Upper lobe of left lung (tissue), 6 donors: Measurements from ENCODE around the gene TRIM15. TPM values are rescaled to one million over a fixed set of nuclear protein-coding genes. Genes with fewer than 3 reads are reported as not detected.
"Not testable (repeated sequence)": the region's sequence is repeated elsewhere in the genome, so short reads cannot be mapped to it uniquely, and the experiment has no call there.

ENCODE experiments used
- ATAC-seq, 2 donors: fragments of 200-7000 bp; cut with Tn5 transposase; one replicate each; pipeline ENCODE4 v1.9.1; 2022; ENCODE audit warnings: mild to moderate bottlenecking in 2 of 2, moderate library complexity in 2 of 2; ENCODE audit not compliant: low FRiP score in 2 of 2
- DNase-seq, 2 donors: peaks; one replicate each; pipeline ENCODE4 v3.0.0-alpha.2; 2019 to 2020
- H3K27ac ChIP-seq, 4 donors: fragments of 200-600 bp; sonication (generic); one replicate each; pipeline ENCODE4 v1.5.1; 2016 to 2019
- H3K27me3 ChIP-seq, 4 donors: fragments of 200-600 bp; sonication (generic); one replicate each; pipeline ENCODE4 v1.5.1; 2017 to 2019
- H3K36me3 ChIP-seq, 4 donors: fragments of 200-600 bp; sonication (generic); one replicate each; pipeline ENCODE4 v1.5.1; 2016 to 2019
- H3K4me1 ChIP-seq, 4 donors: fragments of 200-600 bp; sonication (generic); one replicate each; pipeline ENCODE4 v1.5.1; 2018 to 2019
- H3K4me3 ChIP-seq, 4 donors: fragments of 200-600 bp; sonication (generic); one replicate each; pipeline ENCODE4 v1.5.1; 2017 to 2019; ENCODE audit warnings: mild to moderate bottlenecking in 2 of 4, moderate library complexity in 1 of 4
- H3K9me3 ChIP-seq, 4 donors: fragments of 200-600 bp; sonication (generic); one replicate each; pipeline ENCODE4 v1.5.1; 2018 to 2019
- EP300 ChIP-seq, 4 donors: sonication (generic); formaldehyde crosslinking; IDR thresholded peaks; one replicate each; pipeline ENCODE4 v1.5.1; 2017; ENCODE audit warnings: antibody characterized with exemption in 4 of 4, control low read depth in 2 of 4
- POLR2A ChIP-seq, 4 donors: fragments of 450-650 bp; IDR thresholded peaks; one replicate each; pipeline ENCODE4 v1.5.1; 2016 to 2017; ENCODE audit warnings: antibody characterized with exemption in 4 of 4, mild to moderate bottlenecking in 2 of 4
- POLR2AphosphoS5 ChIP-seq, 2 donors: sonication (generic); formaldehyde crosslinking; IDR thresholded peaks; one replicate each; pipeline ENCODE4 v1.5.1; 2017; ENCODE audit warnings: antibody characterized with exemption in 2 of 2
- WGBS, 2 donors: methylation state at CpG; one replicate each; pipeline ENCODE4 v1.1.5; 2017 to 2018; 5-methylcytosine and 5-hydroxymethylcytosine counted together
- total RNA-seq, 6 donors: library from RNA; depleted of rRNA in 4 of 6; stranded (reverse); fragments of >200 nt in 4 of 6; gene quantifications; one replicate each; pipeline versions ENCODE4 v1.1.0 to v1.2.1, GENCODE V29; 2016 to 2021
- TF ChIP-seq, protein P1 (sequence below), 6 experiments: fragments of 450-650 bp in 4 of 6; fragments of 200-600 bp in 2 of 6; sonication (generic) in 2 of 6; IDR thresholded peaks; one replicate each; pipeline ENCODE4 v1.5.1; 2016 to 2019; ENCODE audit warnings: antibody characterized with exemption in 6 of 6
- donor health status: DM: no; HTN: no; CAD: no; lungs with moderate emphysema.
- donor health status: DM: no; HTN: yes; CAD: no; lungs with severe emphysema.

The TRIM15 gene
- total RNA-seq, 6 donors from 2014 or later: 0.30 to 1.0 TPM; not detected in 4

DNA sequence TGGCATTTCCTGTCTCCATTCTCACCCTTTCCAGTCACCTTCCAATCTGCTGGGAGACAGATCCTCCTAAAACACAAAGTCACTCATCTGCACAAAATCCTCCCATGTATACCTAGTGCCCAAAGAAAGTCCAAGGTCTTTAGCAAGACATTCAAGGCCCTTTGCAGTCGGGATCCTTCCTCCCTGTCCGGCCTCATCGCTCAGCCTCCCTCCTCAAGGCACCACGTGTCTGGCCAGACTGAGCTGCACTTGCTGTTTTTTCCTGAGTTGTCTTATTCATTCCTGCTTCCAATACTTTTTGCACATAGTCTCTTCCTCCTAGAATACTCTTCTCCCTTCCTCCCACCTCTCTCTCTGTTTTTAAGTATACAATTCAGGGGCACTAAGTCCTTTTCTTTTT lies 1.4 kb downstream of the TRIM15 start:
- TF ChIP-seq, protein P1, sequence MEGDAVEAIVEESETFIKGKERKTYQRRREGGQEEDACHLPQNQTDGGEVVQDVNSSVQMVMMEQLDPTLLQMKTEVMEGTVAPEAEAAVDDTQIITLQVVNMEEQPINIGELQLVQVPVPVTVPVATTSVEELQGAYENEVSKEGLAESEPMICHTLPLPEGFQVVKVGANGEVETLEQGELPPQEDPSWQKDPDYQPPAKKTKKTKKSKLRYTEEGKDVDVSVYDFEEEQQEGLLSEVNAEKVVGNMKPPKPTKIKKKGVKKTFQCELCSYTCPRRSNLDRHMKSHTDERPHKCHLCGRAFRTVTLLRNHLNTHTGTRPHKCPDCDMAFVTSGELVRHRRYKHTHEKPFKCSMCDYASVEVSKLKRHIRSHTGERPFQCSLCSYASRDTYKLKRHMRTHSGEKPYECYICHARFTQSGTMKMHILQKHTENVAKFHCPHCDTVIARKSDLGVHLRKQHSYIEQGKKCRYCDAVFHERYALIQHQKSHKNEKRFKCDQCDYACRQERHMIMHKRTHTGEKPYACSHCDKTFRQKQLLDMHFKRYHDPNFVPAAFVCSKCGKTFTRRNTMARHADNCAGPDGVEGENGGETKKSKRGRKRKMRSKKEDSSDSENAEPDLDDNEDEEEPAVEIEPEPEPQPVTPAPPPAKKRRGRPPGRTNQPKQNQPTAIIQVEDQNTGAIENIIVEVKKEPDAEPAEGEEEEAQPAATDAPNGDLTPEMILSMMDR (IDR thresholded peaks at IDR 0.05): no peak
- TF ChIP-seq EP300 (IDR thresholded peaks at IDR 0.05) (no peak), POLR2AphosphoS5 (IDR thresholded peaks at IDR 0.05) (no peak), POLR2A (IDR thresholded peaks at IDR 0.05) (no peak)
- 82 to 90% methylated on average over 4 of the region's 4 CpGs for WGBS, 2 donors
- Histone ChIP-seq H3K27ac (no peak overlapping the region), H3K27me3 (no peaks in the 10 kb centered on the region), H3K4me1 (peaks cover 0 to 2% (median 0%) of the 10 kb centered on the region in 4 donors), H3K9me3 (no peaks in the 10 kb centered on the region), H3K4me3 (no peak overlapping the region), H3K36me3 (no peaks in the 10 kb centered on the region)
- ATAC-seq (no peak), DNase-seq (no peak)

DNA sequence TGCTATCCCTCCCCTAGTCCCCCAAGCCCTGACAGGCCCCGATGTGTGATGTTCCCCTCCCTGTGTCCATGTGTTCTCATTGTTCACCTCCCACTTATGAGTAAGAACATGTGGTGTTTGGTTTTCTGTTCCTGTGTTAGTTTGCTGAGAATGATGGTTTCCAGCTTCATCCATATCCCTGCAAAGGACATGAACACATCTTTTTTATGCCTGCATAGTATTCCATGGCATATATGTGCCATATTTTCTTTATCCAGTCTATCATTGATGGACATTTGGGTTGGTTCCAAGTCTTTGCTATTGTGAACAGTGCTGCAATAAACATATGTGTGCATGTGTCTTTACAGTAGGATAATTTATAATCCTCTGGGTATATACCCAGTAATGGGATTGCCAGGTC lies 1.9 kb downstream of the TRIM15 start:
- not testable (repeated sequence) for H3K36me3 ChIP-seq, DNase-seq, H3K27me3 ChIP-seq, H3K27ac ChIP-seq, ATAC-seq, H3K4me3 ChIP-seq, H3K9me3 ChIP-seq, H3K4me1 ChIP-seq
- 92 to 96% methylated on average over 1 of the region's 1 CpG for WGBS, 2 donors

DNA sequence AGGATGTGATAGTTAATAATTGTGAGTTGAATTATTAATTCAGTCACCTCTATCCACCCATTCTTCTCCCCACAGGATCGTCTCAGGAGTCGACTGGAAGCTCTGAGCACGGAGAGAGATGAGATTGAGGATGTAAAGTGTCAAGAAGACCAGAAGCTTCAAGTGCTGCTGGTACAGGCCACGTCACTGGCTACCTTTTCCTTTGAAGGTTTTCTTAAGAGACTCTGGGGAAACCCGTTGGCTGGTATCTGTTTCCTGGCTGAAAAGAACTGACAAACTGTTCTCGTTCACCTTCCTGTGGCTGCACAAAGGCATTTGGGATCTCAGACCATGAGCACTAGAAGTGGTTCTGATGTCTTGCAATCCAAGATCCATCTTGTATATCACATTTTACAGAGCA lies 3.8 kb downstream of the TRIM15 start:
- TF ChIP-seq EP300 (IDR thresholded peaks at IDR 0.05) (no peak), POLR2A (IDR thresholded peaks at IDR 0.05) (no peak), POLR2AphosphoS5 (IDR thresholded peaks at IDR 0.05) (no peak)
- TF ChIP-seq, protein P1 (IDR thresholded peaks at IDR 0.05): no peak
- H3K27me3 ChIP-seq: peaks cover 0 to 20% (median 5%) of the 10 kb centered on the region in 4 donors
- no peak overlapping the region for H3K27ac ChIP-seq
- no peaks in the 10 kb centered on the region for H3K9me3 ChIP-seq
- 41 to 60% methylated on average over 6 of the region's 6 CpGs for WGBS, 2 donors
- no peak overlapping the region for H3K4me3 ChIP-seq
- H3K4me1 ChIP-seq: peaks cover 0 to 12% (median 7%) of the 10 kb centered on the region in 4 donors
- no peaks in the 10 kb centered on the region for H3K36me3 ChIP-seq
- ATAC-seq (no peak), DNase-seq (no peak)

DNA sequence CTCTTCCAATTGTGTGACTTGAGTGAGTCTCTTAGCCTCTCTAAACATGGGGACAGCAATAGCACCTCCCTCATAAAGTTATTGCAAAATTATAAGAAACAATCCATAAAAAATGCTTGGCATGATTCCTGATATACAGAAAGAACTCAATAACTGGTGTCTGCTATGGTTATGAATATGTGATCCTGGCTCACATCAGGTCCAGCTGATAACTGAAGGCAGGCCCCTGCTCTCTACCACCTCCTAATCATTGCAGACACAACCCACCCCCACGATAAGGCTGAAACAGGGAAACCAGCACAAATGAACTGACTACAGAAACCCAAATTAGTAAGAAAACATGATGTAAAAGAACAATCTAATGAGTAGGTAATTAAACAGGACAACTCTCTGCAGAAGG lies 5.4 kb downstream of the TRIM15 start:
- H3K27me3 ChIP-seq: peaks cover 0 to 25% (median 10%) of the 10 kb centered on the region in 4 donors
- 74 to 75% methylated on average over 1 of the region's 1 CpG for WGBS, 2 donors

DNA sequence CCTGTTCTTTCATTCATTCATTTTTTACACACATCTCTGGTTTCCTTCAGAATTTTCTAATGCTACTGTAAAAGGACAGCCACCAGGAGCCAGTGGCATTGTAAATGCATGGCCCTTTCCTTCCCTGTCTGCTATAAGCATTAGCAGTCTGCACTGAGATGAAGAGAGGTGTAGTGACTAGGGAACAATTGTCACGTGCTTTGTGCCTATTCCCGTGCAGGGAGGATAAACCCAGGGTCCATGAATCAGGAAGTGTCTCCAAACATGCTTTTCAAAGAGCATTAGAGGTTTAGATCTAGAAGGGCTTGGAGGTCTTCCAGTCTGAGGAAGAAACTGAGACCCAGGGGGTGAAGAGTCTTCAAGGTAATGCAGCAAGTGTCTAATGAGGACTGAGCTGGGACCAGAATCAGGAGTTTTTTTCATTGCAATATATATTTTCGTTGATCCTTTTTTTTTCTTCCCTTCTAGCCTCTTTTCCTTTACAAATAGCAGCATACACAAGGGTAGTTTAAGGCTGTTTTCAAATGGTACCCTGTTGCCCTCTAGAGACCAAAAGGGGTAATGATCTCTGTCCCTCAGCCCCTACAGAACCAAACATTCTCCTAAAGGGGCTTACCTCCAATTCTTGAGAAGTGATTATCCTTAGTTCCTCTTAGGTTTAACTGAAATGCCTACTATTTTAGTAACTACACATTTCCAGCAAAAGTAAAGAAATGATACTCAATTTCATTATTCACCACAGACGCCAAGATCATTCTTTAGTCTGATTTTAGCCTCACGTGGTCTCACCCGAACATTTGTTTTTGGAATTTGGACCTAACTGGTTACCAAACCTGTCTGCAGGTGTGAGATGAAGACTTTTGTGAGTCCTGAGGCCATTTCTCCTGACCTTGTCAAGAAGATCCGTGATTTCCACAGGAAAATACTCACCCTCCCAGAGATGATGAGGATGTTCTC lies 6.6 kb downstream of the TRIM15 start:
- Histone ChIP-seq H3K36me3 (no peaks in the 10 kb centered on the region), H3K9me3 (no peaks in the 10 kb centered on the region), H3K27ac (no peak overlapping the region), H3K4me3 (no peak overlapping the region), H3K27me3 (peaks cover 0 to 25% (median 10%) of the 10 kb centered on the region in 4 donors), H3K4me1 (peaks cover 0 to 12% (median 10%) of the 10 kb centered on the region in 4 donors)
- 26 to 27% methylated on average over 7 of the region's 7 CpGs for WGBS, 2 donors
- peak in 1 of 2 donors; percentile 89 for ATAC-seq
- DNase-seq: no peak
- TF ChIP-seq, protein P1 (IDR thresholded peaks at IDR 0.05): peak; percentile 54 to 84 (median 72)
- TF ChIP-seq POLR2AphosphoS5 (IDR thresholded peaks at IDR 0.05): no peak

More for the DNA sequence above, 5.4 kb downstream of the TRIM15 start:
- TF ChIP-seq, protein P1 (IDR thresholded peaks at IDR 0.05): no peak
- TF ChIP-seq POLR2A (IDR thresholded peaks at IDR 0.05) (no peak), EP300 (IDR thresholded peaks at IDR 0.05) (no peak), POLR2AphosphoS5 (IDR thresholded peaks at IDR 0.05) (no peak)
- Histone ChIP-seq H3K4me3 (no peak overlapping the region), H3K4me1 (peaks cover 0 to 12% (median 10%) of the 10 kb centered on the region in 4 donors), H3K9me3 (no peaks in the 10 kb centered on the region), H3K36me3 (no peaks in the 10 kb centered on the region), H3K27ac (no peak overlapping the region)
- no peak for DNase-seq
- ATAC-seq: no peak
